HEK293 (cell line): ENCODE data around the gene TRIM29.

Source experiments
- BCL11A ChIP-seq: fragments of 450-650 bp; formaldehyde crosslinking; IDR thresholded peaks from 2 replicates; pipeline ENCODE4 v1.5.1; 2016; ENCODE audit warnings: low read depth, missing biosample characterization, missing genetic modification characterization
- CTCF ChIP-seq: fragments of 450-650 bp; formaldehyde crosslinking; IDR thresholded peaks from 2 replicates; pipeline ENCODE4 v1.5.1; 2016; ENCODE audit warnings: missing biosample characterization, missing genetic modification characterization
- KLF17 ChIP-seq: fragments of 450-650 bp; formaldehyde crosslinking; IDR thresholded peaks from 2 replicates; pipeline ENCODE4 v1.5.1; 2016; ENCODE audit warnings: missing biosample characterization, missing genetic modification characterization
- SALL2 ChIP-seq: fragments of 450-650 bp; formaldehyde crosslinking; IDR thresholded peaks from 2 replicates; pipeline ENCODE4 v1.5.0; 2017; ENCODE audit warnings: missing biosample characterization, mild to moderate bottlenecking, missing genetic modification characterization, borderline replicate concordance
- YY1 ChIP-seq: fragments of 450-650 bp; formaldehyde crosslinking; IDR thresholded peaks from 2 replicates; pipeline ENCODE4 v1.5.1; 2018; ENCODE audit warnings: missing biosample characterization, missing genetic modification characterization
- ZFP41 ChIP-seq: fragments of 450-650 bp; formaldehyde crosslinking; IDR thresholded peaks from 2 replicates; pipeline ENCODE4 v1.5.1; 2016; ENCODE audit warnings: missing biosample characterization, missing genetic modification characterization, borderline replicate concordance
- ZNF26 ChIP-seq: fragments of 450-650 bp; formaldehyde crosslinking; IDR thresholded peaks from 2 replicates; pipeline ENCODE4 v1.5.1; 2016; ENCODE audit warnings: missing biosample characterization, missing genetic modification characterization

- TF ChIP-seq CTCF (tag by site-specific recombination) (no peak), ZFP41 (no peak), BCL11A (tag by site-specific recombination) (no peak), ZNF26 (no peak), SALL2 (tag by site-specific recombination) (no peak), YY1 (tag by site-specific recombination) (no peak), KLF17 (tag by site-specific recombination) (no peak)
Measured at GRCh38 chr11:120173807-120174206, 35.9 kb upstream of the TRIM29 start.
